ENCODE data around the gene B4GALT2. TPM values are rescaled to one million over a fixed set of nuclear protein-coding genes. Genes with fewer than 3 reads are reported as not detected.
A peak's percentile ranks its signal among the peaks of the same experiment; 100 is the strongest.

Gene B4GALT2
- total RNA-seq, 1 experiment from 2014 or later: 133 TPM

- no peak for DNase-seq (ENCODE audit: low read depth)
Observed at GRCh38 chr1:44027320-44027719, 48.3 kb downstream of the B4GALT2 start.

GRCh38 chr1:44029260-44029910, 50.4 kb downstream of the B4GALT2 start:
- no peak for DNase-seq (ENCODE audit: low read depth)

- DNase-seq (ENCODE audit: low read depth): peak; percentile 85
Observed at GRCh38 chr1:44029911-44030604, 51.0 kb downstream of the B4GALT2 start.

GRCh38 chr1:44030605-44031251, 51.7 kb downstream of the B4GALT2 start:
- peak; percentile 47 for DNase-seq (ENCODE audit: low read depth)

- peak; percentile 58 for DNase-seq (ENCODE audit: low read depth)
Observed at GRCh38 chr1:44031252-44032169, 52.5 kb downstream of the B4GALT2 start, which contains the start of gene SLC6A9. Gene SLC6A9, minus strand, starts transcription at chr1:44031462. Its CDS starts 7,185 bp downstream, at chr1:44024277.

- no peak for DNase-seq (ENCODE audit: low read depth)
Observed at GRCh38 chr1:44032170-44032790, 53.3 kb downstream of the B4GALT2 start.

- DNase-seq (ENCODE audit: low read depth): no peak
Observed at GRCh38 chr1:44033041-44033575, 54.1 kb downstream of the B4GALT2 start.

- no peak for DNase-seq (ENCODE audit: low read depth)
Observed at GRCh38 chr1:44033756-44034155, 54.7 kb downstream of the B4GALT2 start.

- DNase-seq (ENCODE audit: low read depth): no peak
Observed at GRCh38 chr1:44034423-44034822, 55.4 kb downstream of the B4GALT2 start.

GRCh38 chr1:44034976-44035716, 56.1 kb downstream of the B4GALT2 start:
- DNase-seq (ENCODE audit: low read depth): no peak

GRCh38 chr1:44035726-44036408, 56.9 kb downstream of the B4GALT2 start:
- DNase-seq (ENCODE audit: low read depth): no peak

GRCh38 chr1:44036409-44037139, 57.6 kb downstream of the B4GALT2 start:
- DNase-seq (ENCODE audit: low read depth): peak; percentile 72

GRCh38 chr1:44037154-44037553, 58.1 kb downstream of the B4GALT2 start:
- no peak for DNase-seq (ENCODE audit: low read depth)

GRCh38 chr1:44038876-44039657, 60.1 kb downstream of the B4GALT2 start:
- peak; percentile 43 for DNase-seq (ENCODE audit: low read depth)

- DNase-seq (ENCODE audit: low read depth): no peak
Observed at GRCh38 chr1:44040418-44040817, 61.4 kb downstream of the B4GALT2 start.

Data from HT1080 (cell line).